T-helper 2 cell treated with Interferon-gamma antibody and Interleukin-4, amounts not matched to agents 100 ng/mL and 5 ng/mL, for 36 hours (primary cell): ENCODE data around the gene SHOC2. TPM values are rescaled to one million over a fixed set of nuclear protein-coding genes. Genes with fewer than 3 reads are reported as not detected.

Experiments used
- intact Hi-C: fragments of 100-400 bp; cut with micrococcal nuclease; formaldehyde crosslinking; loops from one replicate; pipeline ENCODE4 v1.15.1; 2023
- total RNA-seq: library from RNA; stranded (reverse); gene quantifications from 2 replicates; pipeline ENCODE4 v1.2.3, GENCODE V29; 2022

SHOC2 gene
- total RNA-seq, 1 donor from 2014 or later: 43.9 TPM

DNA sequence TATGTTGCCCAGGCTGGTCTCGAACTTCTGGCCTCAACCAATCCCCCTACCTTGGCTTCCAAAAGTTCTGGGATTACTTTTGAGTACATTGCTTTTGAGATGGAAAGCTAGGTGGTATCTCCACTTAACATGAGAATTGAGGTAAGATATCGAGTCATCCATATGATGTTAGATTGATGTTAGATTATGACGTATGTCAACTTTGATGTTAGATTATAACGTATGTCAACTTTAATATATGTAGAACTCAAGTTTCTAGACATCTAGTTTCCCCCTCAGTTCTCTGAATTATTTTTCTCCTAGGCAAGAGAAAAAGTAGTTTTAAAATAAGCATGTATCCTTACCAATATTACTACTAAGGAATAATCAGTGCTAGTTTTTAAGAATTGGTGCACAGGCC is 20.0 kb downstream of the SHOC2 start:
- intact Hi-C loops: no loop called here

DNA sequence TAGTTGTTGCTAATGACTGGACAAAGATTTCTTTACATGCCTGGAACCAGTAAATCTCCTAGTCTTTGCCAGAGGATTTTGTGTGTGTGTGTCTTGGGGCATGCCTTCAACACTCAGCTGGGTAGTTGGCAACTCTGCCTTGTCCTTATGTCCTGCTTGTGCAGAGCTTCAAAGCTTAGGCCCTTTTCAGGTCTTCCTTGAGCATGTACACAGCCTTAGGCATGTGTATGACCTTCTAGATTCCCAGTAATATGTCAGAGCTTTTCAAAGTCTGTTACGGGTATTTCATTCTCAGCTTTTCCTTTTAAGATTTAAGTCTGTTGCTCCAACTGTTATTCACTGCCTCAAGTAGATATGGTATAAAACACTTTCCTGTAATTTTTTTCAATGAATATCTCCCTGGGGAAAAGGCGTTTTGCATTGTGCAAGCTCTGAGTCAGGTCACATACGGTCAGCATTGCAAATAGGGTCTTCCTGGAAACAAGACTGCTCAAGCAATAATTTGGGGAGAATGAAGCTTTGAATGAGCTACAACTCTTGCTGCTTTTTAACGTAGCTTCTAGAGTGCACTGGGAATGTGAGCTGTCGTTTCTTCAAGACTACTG is 25.5 kb downstream of the SHOC2 start:
- intact Hi-C loops: no loop called here

DNA sequence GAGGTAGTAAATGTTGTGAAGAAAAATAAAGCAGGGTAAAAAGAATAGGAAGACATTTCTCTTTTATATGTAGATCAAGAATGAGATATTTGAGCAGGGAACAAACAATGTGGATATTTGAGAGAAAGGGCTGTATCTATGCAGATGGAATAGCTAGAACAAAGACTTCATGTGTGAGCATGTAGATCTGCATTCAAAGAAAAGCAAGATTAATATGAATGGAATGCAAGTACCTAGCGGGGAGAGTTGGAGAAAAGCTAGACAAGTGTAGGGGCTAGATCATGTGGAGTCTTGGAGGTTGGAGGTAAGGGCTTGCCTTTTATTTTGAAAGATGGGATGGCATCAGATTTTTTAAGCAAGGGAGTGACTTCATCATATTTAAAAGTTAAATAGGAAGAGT is 27.1 kb downstream of the SHOC2 start:
- intact Hi-C loops: no loop called here

DNA sequence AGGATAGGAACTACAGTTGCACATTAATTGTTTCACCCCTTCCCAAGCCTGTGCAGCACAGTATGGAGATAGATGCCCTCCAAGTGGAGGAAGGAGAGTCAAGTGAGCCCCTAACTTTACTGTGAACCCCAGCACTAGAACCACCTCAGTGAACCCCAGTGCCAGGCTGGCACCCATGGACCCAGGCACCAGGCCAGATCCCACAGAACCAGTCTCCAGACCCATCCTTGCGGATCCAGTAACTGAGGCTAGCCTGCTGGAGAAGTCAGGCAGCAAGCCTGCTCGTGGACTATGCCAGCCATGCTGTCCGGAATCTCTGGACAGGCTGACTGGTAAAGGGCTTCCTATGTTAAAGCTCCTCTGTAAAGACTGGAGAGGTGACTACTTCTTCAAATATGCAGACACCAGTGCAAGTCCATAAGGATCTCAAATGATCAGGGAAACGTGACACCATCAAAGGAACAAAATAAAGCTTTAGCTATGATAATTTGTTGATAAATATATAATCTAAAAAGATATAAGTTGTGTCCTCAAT is 27.7 kb downstream of the SHOC2 start:
- intact Hi-C loops: no loop called here

DNA sequence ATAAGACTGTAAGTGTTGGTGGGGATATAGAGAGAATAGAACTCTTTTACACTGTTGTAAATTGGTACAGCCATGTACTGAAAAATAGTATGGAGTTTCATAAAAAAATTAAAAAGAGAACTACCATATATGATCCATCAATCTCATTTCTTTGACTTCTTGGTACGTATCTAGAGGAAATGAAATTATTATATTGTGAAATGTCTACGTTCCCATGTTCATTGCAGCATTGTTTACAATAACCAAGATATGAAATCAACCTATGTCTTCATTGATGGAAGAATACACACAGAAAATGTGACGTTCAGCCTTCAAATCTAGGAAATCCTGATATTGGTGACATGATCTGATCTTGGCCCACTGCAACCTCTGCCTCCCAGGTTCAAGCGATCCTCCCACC is 32.0 kb downstream of the SHOC2 start:
- intact Hi-C loops: no loop called here

DNA sequence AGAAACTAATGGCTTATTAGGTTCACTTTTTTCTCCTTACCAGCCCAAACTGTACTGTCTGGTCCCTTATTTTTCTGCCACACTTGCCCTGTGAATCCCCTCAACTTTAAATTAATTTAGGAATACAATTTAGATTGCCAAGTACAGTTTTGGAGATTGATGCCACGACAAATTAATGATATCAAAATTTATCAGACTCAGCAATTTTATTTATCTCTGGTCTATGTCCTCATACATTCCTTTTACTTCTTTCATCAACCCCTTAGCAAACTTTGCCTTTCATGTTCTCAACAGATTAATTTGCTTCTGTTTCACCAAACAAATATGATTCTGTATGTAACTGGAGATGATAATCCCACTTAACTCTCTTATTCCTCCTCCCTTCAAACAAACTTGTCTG is 38.2 kb downstream of the SHOC2 start:
- intact Hi-C loops: no loop called here

DNA sequence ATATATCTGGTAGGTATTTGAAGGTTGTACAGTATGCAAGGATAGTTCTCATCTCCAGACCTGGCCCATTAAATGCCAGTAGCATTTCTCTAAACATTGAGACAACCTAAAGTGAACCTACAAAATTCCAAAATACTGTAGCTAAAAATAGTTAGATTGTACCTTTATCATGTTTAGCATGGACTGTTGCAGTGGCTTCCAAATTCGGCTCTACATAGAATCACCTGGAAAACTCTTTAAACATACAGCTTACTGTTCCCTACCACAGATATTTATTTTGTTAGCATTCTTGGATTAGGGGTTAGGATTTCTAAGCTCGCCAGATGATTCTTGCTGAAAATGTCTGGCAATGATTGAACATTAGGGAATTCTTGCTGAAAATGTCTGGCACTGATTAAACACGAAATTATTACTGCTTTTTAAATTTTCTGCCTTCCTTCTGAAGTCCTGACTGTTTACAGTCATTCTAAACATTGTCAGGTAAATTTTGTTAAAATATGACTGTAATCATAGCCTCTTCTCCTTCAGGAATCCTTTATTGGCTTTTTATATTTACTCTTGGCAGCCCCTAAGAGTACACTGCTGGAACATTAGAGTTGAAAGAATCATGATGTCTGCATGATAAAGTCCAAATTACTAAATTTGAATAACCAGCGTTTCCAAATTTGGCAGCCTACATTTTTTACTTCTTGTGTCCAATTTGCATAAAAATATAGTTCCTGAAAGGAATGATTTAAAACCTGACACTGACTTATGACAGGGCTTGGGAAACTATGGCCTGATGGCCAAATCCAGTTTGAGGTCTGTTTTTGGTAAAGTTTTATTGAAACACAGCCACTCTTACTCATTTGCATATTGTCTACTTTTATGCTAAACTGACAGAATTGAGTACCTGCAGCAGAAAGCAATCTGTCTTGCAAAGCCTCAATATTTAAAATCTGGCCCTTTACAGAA is 40.3 kb downstream of the SHOC2 start:
- intact Hi-C loops: no loop called here

DNA sequence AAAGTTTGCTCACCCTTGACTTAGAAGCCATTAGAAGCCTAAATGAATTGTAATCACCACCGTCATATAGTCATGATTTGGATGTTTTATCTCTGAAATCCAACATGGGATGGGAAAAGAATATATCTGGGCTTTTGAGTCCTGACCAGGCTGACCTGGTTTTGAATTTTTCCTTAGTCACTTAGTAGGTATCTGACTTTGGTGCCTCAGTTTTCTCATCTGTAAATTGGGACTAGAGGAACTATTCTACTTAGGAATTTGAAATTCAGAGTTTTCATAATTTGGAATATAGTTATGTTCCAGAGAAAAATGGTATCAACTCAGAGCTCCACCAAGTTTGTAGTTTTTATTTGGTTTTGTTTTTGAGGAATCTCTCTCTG is 40.9 kb downstream of the SHOC2 start:
- intact Hi-C loops: no loop called here

DNA sequence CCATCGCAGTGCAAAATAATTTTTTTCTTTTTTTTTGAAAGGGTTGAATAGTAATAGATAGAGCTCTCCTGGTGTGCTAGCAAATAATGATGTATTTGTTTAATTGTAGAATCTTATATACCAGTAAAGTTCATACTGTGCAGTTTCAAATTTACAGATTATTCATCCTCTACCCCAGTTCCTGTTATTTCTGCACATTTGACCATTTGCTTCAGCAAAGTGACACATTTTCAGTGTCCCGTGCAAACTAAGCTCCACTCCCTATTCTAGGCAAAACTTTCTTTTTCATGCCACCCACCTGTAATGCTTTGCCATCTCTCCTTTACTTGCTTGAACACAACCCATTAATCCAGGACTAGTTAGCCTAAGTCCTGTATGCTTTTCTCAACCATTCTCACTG is 43.0 kb downstream of the SHOC2 start:
- intact Hi-C loops: no loop called here

DNA sequence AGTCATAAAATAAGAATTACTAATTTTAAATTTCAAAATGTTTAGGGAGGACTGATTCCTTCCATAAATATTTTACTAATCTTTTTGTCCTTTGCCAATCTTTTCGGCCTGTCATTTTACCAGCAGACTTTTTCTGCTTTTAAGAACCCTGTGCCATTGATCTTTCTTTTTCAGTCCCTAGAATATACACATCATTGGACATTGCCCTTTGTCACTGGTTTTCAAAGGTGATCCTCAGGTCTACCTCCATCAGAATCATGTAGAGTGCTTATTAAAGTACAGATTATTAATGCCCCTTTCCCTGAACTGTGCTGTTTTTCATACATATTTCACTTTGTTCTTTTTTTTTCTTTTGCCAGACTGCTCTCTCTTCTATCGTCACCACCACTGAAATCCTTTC is 43.8 kb downstream of the SHOC2 start:
- intact Hi-C loops: no loop called here

DNA sequence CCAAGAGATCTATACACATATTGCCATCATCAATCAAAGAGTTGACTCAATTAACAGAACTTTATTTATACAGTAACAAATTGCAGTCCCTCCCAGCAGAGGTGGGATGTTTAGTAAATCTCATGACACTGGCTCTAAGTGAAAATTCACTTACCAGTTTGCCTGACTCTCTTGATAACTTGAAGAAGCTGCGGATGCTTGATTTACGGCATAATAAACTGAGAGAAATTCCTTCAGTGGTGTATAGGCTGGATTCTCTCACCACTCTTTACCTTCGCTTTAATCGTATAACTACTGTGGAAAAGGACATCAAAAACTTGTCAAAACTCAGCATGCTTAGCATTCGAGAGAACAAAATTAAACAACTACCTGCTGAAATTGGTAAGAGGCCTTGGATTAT is 45.3 kb downstream of the SHOC2 start:
- intact Hi-C loops: no loop called here

DNA sequence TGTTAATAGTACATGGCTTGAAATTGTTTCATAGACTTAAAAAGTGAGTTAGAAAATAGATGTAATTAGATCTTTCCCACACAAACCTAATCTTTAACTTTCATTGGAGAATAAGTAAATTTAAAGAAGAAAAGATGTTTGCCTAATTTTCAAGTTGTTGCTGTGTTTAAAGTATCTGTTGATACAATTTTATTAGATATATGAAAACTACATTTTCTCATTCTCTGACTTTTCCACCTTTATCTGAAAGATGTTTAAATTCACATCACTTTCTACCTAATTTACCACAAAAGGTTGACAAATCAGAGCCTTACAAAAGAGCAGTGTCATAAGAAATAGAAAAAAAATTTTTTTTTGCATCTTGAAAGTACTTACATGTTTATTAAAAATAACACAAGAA is 45.8 kb downstream of the SHOC2 start:
- intact Hi-C loops: no loop called here

DNA sequence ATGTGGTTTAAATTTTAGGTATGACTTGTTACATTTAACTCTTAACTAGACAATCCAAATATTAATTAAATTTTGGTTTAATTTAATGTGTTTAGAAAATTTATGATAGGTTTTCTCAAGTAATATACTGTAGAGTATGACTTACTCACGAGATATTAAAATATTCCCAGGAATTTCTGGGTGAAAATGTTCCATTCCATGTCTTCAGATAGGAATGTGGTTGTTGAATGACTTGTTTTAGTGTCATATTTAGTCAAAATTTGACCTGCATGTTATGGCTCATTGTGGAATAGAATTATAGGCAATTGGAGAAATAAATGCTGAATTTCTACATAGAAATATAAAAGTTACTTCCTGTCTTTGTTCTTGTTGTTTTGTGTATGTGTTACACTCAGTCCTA is 46.7 kb downstream of the SHOC2 start:
- intact Hi-C loops: no loop called here

DNA sequence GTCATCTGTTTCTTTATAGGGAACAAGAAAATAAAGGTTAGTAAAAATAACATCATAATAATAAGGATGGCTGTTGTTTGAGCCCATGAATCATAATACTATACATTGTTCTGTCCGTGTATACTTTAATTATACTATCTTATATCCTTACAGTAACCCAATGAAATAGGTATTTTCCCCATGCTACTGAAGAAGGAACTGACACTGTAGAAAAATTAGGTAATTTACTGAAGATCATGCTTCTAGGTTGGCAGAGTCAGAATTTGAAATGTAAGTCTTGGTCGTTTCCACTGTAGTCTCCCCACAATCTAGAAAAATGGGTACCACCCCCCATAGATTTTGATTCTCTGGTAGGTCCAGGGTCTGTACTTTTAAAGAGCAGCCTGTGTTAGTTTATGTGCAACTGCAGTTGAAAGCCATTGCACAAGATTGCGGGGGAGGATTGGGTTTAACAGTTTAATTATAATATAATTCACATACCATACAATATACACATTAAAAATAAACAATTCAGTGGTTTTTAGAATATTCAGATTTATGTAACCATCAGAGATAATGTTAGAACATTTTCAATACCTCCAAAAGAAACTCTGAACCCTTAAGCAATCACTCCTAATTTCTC is 47.7 kb downstream of the SHOC2 start:
- intact Hi-C loops: no loop called here

DNA sequence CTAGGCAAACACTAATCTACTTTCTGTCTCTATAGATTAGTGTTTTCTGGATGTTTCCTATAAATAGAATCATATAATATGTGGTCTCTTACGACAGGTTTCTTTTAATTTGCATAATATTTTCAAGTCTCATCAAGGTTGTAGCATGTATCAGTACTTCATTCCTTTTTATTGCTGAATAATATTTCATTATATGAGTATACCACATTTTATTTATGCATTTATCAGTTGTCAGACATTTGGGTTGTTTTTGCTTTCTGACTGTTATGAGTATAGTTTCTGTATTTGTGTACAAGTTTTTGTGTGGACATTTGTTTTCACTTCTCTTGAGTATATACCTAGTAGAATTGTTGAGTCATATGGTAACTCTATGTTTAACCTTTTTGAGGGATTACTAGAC is 48.2 kb downstream of the SHOC2 start:
- intact Hi-C loops: no loop called here

DNA sequence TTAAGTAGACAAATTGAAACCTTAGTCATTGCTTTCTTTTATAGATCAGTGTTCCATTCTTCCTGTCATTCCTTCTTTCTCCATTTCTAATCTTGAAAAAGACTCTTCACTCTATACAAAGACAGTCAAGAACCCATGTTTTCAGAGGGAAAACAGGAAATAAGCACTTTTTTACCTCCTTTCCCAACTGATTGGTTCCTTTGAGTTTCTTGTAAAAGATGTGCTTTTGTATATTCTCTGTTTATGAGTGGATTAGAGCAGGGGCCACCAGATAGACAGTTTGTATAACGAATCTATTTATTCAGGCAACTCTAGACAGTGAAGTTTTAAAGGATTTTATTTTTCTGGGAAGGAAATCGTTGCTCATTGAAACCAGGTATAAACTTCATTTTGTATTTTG is 49.8 kb downstream of the SHOC2 start:
- intact Hi-C loops: no loop called here

DNA sequence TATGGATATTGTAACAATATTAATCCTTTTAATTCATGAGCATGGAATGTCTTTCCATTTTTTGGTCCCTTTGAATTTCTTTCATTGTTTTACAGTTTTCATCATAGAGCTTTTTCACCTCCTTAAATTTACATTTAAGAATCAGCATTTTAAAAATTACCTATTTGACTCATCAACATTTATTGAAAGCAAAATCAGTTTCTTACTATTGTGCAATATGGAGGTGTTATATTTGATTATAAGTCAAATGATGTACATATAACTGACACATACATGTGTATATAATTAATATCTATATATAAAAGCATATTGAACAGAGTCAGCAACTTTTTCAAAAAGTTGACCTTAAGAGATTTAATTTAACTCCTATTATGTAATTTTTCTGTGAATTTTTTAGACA is 52.2 kb downstream of the SHOC2 start:
- intact Hi-C loops: no loop called here

DNA sequence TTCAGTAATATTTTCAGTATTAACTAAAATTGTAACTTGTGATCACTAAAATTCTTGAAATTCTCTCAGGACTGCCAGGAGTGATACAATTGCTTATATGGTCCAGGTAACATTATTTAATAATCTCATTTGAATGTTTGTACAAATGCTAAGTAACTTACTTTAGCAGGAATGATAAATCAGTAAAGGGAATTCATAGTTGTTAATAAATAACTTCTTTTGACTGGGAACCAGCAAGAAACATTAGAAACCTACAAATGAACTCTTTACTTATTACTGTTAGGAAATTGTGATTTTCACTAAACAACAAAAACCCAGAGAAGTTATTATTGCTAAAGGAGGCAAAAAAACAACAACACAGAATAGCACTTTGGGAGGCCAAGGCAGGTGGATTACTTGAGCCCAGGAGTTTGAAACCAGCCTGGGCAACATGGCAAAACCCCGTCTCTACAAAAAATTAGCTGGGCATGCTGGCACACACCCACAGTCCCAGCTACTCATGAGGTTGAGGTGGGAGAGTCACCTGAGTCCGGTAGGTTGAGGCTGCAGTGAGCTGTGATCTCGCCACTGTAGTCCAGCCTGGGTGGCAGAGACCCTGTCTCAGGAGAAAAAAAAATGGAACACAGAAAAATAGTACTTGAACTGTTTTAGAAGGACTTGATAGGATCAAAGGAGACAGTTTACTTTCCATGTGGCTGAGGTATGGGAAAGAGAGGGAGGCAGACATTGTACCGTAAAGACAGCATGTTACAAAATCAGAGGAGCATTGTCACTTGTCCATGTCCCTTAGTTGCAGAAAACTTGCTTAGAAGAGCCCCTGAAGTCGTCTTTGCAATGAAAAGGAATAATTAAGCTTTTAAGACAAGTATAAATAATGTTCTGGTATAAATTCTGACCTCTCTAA is 53.1 kb downstream of the SHOC2 start:
- intact Hi-C loops: no loop called here

DNA sequence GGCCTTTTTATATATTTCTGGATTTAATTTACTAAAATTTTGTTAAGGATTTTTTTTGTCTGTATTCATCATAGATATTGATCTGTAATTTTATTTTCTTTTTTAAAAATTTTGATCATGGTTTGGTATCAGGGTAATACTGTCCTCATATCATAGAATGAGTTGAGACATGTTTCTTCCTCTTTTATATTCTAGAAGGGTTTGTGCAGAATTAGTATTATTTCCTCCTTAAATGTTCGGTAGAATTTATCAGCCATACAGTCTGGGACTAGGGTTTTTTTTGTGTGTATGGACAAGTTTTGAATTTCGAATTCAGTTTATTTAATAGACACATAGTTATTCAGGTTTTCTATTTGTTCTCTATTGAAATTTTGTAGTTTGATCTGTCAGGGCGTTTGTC is 54.0 kb downstream of the SHOC2 start:
- intact Hi-C loops: no loop called here

DNA sequence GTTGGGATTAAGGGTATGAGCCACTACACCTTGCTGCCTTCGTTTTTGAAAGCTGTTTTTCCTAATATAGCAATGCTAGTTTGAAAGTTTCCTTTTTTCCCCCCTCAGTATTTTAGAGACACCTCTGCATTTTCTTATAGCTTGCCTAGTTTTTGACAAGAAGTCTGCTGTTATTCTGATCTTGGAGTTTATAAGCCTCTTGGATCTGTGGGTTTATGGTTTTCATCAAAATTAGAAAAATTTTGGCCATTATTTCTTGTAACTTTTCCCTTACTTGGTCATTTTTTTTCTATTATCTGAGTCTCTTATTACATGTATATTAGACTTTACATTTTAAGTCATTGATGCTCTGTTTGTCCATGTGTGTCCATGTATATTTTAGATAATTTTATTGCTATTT is 57.2 kb downstream of the SHOC2 start:
- intact Hi-C loops: no loop called here

DNA sequence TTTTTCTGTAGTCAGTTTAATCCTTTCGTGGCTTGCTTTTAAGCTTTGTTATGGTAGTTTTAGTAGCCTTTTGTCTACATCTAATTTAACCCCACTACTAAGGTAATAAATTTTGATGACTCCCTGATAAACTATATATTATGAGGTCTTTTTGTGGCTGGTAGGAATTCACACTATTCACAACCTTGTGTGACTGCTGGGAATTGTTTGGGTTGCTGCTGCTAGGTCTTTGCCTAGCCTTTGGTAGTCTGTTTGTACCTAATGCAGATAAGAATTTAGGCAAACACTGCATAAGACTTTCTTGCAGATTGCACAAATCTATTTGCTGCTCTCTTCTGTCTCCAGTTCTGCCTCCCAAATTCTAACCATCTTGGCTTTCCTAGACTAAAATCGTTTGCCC is 58.3 kb downstream of the SHOC2 start:
- intact Hi-C loops: no loop called here
